ENCODE results near the gene GABRB1. TPM values are rescaled to one million over a fixed set of nuclear protein-coding genes. Genes with fewer than 3 reads are reported as not detected.

GABRB1 gene
- total RNA-seq, 1 experiment from 2014 or later, result not detected

DNA sequence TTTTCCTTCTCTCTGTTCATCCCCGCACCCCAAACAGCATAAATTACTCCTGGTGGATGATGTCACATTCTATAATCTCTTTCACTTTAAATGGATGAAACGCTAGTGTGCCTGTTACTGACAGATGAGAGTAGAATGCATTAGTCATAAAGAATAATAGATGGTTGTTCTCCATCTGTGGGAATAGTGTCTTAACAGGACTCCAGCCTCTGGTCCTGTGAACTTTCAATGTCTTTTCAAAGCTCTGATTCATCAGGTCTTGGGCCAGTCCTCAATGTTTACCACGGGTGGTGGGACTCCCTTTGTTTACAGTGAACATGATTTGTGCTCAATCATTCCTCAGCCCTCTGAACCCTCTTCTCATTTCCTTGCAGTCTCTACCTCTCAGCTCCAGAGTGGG, 182.6 kb downstream of the GABRB1 start:
- intact Hi-C loops (cut with micrococcal nuclease), result no loop called here
- Histone ChIP-seq H3K9ac (ENCODE audit: low read length) (no peak overlapping the region), H3K4me3 (replicated peaks in 1 of 2; ENCODE audit: low read depth in 1 of 2, low read length in 2 of 2) (no peak overlapping the region), H3K9me3 (ENCODE audit: control insufficient read depth in 1 of 2, insufficient read depth in 1 of 2, low read depth in 1 of 2, low read length in 2 of 2) (no peaks in the 10 kb centered on the region), H3K9me2 (ENCODE audit: insufficient read depth) (no peaks in the 10 kb centered on the region), H3K27me3 (ENCODE audit: insufficient read depth, low read length) (0 out of 2 replicates have a peak, but pooled peaks cover 5% of the 10 kb centered on the region), H3K36me3 (ENCODE audit: control insufficient read depth in 1 of 2, insufficient read depth in 2 of 2, low read length in 2 of 2) (no peaks in the 10 kb centered on the region), H3K27ac (ENCODE audit: low read depth, low read length) (no peak overlapping the region), H3K4me1 (ENCODE audit: control insufficient read depth in 1 of 2, insufficient read depth in 2 of 2, low read length in 2 of 2) (no peaks in the 10 kb centered on the region), H3K4me2 (ENCODE audit: low read length) (no peak overlapping the region), H2AFZ (ENCODE audit: low read depth, low read length, poor library complexity, severe bottlenecking) (no peak overlapping the region), H3K79me2 (ENCODE audit: insufficient read depth, low read length) (no peaks in the 10 kb centered on the region), H4K20me1 (ENCODE audit: insufficient read depth) (no peaks in the 10 kb centered on the region)
- ChIA-PET RAD21 (ENCODE audit: low non-redundant PET in 1 of 2, low total read pairs in 2 of 2, uncharacterized antibody in 2 of 2, unreplicated experiment in 2 of 2) (no interaction called here), CTCF (no interaction called here), POLR2A (no interaction called here)
- TF ChIP-seq POLR2AphosphoS5 (IDR thresholded peaks at IDR 0.05; ENCODE audit: low read depth, low read length) (no peak), RAD21 (IDR thresholded peaks at IDR 0.05; ENCODE audit: low read depth) (no peak), TCF7L2 (IDR thresholded peaks at IDR 0.05; ENCODE audit: borderline replicate concordance, extremely low read depth, insufficient read depth, insufficient read length) (no peak), EZH2 (IDR thresholded peaks at IDR 0.05) (no peak), CBX3 (IDR thresholded peaks at IDR 0.05; ENCODE audit: low read depth) (no peak), POLR2A (IDR thresholded peaks at IDR 0.05; ENCODE audit: borderline replicate concordance, extremely low read depth, insufficient read depth, insufficient read length) (no peak), JUND (IDR thresholded peaks at IDR 0.05) (no peak), EGR1 (IDR thresholded peaks at IDR 0.05; ENCODE audit: low read depth) (no peak), ELF1 (IDR thresholded peaks at IDR 0.05; ENCODE audit: borderline replicate concordance, low read depth) (no peak), ZNF274 (IDR thresholded peaks at IDR 0.05; ENCODE audit: low read depth, low read length) (no peak), ZFX (IDR thresholded peaks at IDR 0.05) (no peak), EZH2phosphoT487 (IDR thresholded peaks at IDR 0.05; ENCODE audit: borderline replicate concordance) (no peak), FOSL1 (IDR thresholded peaks at IDR 0.05; ENCODE audit: low read depth) (no peak)
- TF ChIP-seq, protein P1, sequence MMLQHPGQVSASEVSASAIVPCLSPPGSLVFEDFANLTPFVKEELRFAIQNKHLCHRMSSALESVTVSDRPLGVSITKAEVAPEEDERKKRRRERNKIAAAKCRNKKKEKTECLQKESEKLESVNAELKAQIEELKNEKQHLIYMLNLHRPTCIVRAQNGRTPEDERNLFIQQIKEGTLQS (IDR thresholded peaks at IDR 0.05), result no peak
- TF ChIP-seq, protein P2, sequence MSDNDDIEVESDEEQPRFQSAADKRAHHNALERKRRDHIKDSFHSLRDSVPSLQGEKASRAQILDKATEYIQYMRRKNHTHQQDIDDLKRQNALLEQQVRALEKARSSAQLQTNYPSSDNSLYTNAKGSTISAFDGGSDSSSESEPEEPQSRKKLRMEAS (IDR thresholded peaks at IDR 0.05), result no peak
- TF ChIP-seq, protein P3, sequence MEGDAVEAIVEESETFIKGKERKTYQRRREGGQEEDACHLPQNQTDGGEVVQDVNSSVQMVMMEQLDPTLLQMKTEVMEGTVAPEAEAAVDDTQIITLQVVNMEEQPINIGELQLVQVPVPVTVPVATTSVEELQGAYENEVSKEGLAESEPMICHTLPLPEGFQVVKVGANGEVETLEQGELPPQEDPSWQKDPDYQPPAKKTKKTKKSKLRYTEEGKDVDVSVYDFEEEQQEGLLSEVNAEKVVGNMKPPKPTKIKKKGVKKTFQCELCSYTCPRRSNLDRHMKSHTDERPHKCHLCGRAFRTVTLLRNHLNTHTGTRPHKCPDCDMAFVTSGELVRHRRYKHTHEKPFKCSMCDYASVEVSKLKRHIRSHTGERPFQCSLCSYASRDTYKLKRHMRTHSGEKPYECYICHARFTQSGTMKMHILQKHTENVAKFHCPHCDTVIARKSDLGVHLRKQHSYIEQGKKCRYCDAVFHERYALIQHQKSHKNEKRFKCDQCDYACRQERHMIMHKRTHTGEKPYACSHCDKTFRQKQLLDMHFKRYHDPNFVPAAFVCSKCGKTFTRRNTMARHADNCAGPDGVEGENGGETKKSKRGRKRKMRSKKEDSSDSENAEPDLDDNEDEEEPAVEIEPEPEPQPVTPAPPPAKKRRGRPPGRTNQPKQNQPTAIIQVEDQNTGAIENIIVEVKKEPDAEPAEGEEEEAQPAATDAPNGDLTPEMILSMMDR (IDR thresholded peaks at IDR 0.05 in 2 of 3, conservative IDR thresholded peaks at IDR 0.05 in 1 of 3; ENCODE audit: borderline replicate concordance in 1 of 3, insufficient read depth in 1 of 3, low read depth in 2 of 3, low read length in 2 of 3), result no peak
- TF ChIP-seq, protein P4, sequence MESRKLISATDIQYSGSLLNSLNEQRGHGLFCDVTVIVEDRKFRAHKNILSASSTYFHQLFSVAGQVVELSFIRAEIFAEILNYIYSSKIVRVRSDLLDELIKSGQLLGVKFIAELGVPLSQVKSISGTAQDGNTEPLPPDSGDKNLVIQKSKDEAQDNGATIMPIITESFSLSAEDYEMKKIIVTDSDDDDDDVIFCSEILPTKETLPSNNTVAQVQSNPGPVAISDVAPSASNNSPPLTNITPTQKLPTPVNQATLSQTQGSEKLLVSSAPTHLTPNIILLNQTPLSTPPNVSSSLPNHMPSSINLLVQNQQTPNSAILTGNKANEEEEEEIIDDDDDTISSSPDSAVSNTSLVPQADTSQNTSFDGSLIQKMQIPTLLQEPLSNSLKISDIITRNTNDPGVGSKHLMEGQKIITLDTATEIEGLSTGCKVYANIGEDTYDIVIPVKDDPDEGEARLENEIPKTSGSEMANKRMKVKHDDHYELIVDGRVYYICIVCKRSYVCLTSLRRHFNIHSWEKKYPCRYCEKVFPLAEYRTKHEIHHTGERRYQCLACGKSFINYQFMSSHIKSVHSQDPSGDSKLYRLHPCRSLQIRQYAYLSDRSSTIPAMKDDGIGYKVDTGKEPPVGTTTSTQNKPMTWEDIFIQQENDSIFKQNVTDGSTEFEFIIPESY (IDR thresholded peaks at IDR 0.05; ENCODE audit: extremely low read depth, insufficient replicate concordance, low read length), result no peak
- TF ChIP-seq, protein P5, sequence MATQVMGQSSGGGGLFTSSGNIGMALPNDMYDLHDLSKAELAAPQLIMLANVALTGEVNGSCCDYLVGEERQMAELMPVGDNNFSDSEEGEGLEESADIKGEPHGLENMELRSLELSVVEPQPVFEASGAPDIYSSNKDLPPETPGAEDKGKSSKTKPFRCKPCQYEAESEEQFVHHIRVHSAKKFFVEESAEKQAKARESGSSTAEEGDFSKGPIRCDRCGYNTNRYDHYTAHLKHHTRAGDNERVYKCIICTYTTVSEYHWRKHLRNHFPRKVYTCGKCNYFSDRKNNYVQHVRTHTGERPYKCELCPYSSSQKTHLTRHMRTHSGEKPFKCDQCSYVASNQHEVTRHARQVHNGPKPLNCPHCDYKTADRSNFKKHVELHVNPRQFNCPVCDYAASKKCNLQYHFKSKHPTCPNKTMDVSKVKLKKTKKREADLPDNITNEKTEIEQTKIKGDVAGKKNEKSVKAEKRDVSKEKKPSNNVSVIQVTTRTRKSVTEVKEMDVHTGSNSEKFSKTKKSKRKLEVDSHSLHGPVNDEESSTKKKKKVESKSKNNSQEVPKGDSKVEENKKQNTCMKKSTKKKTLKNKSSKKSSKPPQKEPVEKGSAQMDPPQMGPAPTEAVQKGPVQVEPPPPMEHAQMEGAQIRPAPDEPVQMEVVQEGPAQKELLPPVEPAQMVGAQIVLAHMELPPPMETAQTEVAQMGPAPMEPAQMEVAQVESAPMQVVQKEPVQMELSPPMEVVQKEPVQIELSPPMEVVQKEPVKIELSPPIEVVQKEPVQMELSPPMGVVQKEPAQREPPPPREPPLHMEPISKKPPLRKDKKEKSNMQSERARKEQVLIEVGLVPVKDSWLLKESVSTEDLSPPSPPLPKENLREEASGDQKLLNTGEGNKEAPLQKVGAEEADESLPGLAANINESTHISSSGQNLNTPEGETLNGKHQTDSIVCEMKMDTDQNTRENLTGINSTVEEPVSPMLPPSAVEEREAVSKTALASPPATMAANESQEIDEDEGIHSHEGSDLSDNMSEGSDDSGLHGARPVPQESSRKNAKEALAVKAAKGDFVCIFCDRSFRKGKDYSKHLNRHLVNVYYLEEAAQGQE (IDR thresholded peaks at IDR 0.05; ENCODE audit: low read depth), result no peak
- ATAC-seq (no peak), DNase-seq (ENCODE audit: low read depth, low spot score) (no peak)
- no TSS peak for BruUV-seq (replicated peaks)

Data from HCT116 (cell line).